GM21528 (cell line): Measurements from ENCODE around the gene FTCD.
"Not testable (repeated sequence)": the region's sequence is repeated elsewhere in the genome, so short reads cannot be mapped to it uniquely, and the experiment has no call there.

ENCODE experiments used
- ATAC-seq: cut with Tn5 transposase; IDR thresholded peaks from one replicate; pipeline ENCODE4 v1.9.1; 2021; ENCODE audit warnings: mild to moderate bottlenecking, moderate library complexity; ENCODE audit not compliant: unreplicated experiment, low FRiP score

FTCD gene

DNA sequence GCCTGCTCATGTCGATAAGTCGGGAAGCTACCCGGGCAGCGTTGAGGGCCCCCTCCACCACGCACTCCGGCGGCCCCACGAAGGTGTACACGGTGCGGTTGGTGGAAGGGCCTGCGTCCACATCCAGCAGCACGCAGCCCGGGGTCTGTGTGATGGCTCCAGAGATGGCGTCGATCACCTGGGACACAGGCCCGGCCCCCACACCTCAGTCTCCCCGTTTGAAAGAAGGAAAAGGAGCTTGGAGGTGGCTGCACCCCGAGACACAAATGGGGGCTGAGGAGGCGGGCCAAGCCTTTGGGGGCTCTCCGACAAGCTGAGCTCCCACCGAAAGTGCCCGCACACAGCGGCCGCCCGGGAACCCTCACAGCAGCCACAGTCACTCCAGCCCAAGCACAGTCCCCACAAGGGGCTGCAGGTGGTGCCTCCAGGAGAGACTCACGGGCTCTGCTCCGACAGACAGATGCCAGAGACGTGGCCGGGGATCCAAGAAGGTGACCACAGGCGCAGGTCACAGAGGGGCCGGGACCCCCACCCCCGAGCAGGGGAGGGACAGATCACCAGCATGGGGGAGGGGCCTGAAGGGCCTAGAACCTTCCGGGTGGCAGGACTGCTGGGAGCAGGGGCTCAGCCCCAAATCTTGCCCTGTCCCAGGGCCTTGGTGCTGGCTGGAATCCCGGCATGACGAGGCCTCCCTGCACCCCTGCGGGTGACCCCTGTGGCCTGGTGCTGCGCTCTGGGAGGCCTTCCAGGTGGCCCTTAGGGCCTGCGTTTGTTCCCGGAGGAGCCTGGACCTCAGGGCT, 1.0 kb downstream of the FTCD start:
- no peak for ATAC-seq

DNA sequence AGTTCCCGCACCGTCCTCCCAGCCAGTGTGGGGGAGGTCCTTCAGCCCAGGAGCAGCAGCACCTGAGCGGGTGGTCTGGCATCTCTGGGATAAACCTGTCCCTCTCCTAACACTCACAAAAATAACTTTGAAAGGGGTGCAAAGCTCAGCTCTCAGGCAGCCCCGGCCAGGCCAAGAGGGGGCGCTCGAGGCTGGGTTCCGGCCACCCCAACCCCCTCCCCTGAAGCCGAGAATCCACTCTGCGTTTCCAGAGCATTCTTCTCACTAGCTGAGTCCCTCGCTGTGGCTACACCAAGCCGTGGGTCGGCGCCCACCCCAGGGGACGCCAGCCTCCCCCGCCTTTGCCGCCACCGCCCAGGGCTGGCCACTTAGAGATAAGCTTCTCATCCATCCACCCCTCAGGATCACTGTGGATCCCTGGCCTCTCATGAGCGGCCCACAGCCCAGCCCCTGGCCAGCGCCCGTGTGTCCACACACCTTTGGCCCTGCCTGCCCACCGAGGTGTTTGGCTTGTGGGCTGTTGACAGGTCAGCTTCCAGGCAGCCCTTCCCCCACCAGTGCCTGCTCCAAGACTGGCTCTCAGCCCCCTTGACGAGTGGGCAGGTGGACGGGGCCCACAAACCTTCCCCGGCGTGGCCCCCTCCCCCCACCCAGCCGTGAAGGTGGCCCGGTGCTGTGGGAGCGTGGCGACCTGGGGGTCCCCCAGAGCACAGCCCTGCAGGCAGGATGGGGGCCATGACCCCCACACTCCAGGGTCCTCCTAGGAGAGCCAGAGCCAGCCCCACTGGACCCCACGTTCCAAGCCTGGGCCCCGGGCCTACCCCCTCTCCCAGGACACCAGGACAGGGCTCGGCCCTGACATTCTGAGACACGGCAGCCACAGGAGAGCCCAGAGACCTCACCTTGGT, 1.9 kb downstream of the FTCD start:
- no peak for ATAC-seq

DNA sequence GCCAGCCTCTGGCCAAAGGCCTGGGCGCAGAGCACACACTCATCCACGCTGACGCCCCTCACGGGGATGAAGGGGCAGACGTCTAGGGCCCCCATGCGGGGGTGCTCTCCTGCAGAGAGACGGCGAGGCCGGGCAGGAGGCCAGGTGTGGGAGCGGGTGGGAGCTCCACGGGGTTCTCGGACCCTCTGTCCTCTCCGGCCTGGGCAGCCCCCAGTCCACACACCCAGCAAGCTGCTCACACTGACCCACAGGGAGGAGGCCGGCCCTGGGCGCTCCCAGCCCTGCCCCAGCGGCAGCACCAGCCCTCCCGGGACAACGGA, 2.5 kb downstream of the FTCD start:
- ATAC-seq, result no peak

- ATAC-seq, result no peak
These were observed 3.1 kb downstream of the FTCD start for GRCh38 chr21:46151989-46152926.

DNA sequence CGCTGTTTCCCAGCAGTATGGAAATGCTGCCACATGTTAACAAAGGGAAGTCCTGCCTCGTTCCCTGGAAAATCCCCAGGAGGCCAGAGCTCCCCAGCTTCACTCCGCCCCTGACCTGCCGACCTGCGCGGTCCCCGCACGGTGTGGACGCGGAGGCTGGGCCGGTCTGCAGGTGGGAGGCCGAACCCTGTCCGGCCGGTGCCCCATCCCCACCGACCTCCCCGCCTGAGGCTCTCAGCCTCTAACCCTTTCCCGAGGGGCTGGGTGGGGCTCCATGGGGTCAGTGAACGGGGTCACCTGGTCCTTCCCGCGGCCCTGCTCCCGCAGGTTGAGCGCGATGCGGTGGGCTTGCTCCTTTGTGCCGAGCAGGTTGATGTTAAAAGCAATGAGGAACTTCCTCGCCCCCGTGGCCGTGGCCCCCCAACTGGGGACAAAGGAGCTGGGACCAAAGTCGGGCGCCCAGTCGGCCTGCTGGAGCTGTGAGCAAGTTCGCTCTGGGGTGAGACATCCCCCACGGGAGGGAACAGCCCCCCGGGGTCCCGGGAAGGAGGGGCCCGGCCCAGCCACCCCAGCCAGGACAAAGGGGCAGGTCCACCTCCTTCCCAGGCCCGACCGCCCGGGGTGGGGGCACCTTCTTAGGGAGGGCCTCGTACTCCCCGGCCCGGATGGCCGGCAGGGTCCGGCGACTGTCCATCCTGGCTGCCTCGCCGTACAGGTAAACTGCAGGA, 4.0 kb downstream of the FTCD start:
- no peak for ATAC-seq

DNA sequence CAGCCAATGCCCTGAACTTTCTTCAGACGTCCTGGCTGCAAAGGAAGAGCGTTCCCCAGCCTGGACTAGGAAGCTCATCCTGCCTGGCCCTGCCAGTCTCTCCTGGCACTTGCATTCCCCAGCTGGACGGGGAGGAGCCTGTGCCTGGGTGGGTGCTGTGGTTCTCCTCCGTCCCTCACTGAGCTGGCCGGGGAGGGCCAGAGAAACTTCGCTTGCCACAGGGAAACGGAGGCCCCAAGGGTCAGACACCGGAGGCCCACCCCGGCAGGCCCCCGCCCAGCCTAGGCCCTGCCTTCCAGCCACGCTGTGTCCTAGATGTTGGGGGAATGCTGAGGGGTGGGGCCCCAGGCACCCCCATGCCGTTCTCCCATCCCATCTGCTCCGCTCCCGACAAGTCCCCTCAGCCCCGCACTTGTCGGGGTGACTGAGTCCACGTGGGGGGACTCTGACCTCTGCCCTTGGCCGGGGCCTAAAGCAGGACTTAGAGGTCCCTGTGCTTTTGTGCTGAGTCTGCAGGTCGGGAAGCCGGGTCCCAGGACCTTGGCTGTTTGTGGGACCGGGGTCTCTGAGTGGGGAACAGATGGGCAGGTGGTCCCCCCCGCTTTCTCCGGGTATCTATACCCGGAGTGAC, 4.8 kb downstream of the FTCD start:
- no peak for ATAC-seq

GRCh38 chr21:46150073-46150472, 5.3 kb downstream of the FTCD start:
- ATAC-seq, result no peak

- ATAC-seq, result no peak
These were observed 6.0 kb downstream of the FTCD start for GRCh38 chr21:46149205-46149901.

- ATAC-seq, result no peak
These were observed 7.3 kb downstream of the FTCD start for GRCh38 chr21:46148106-46148505.

DNA sequence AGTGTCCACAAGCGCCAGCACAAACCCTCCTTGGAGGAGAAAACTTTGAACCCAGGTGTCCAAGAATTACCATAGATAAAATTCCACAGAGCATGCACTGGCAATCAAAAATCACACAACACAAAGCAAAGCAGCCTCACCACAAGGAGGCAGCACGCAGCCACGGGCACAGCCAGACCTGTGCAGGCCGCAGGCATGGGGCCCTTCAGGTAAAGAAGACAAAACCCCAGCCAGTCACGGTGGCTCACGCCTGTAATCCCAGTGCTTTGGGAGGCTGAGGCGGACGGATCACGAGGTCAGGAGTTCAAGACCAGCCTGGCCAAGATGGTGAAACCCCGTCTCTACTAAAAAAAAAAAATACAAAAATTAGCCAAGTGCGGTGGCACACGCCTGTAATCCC, 8.0 kb downstream of the FTCD start:
- ATAC-seq, result not testable (repeated sequence)

- ATAC-seq, result no peak
These were observed 8.5 kb downstream of the FTCD start for GRCh38 chr21:46146856-46147255.

- no peak for ATAC-seq
These were observed 9.3 kb downstream of the FTCD start for GRCh38 chr21:46145840-46146691.

DNA sequence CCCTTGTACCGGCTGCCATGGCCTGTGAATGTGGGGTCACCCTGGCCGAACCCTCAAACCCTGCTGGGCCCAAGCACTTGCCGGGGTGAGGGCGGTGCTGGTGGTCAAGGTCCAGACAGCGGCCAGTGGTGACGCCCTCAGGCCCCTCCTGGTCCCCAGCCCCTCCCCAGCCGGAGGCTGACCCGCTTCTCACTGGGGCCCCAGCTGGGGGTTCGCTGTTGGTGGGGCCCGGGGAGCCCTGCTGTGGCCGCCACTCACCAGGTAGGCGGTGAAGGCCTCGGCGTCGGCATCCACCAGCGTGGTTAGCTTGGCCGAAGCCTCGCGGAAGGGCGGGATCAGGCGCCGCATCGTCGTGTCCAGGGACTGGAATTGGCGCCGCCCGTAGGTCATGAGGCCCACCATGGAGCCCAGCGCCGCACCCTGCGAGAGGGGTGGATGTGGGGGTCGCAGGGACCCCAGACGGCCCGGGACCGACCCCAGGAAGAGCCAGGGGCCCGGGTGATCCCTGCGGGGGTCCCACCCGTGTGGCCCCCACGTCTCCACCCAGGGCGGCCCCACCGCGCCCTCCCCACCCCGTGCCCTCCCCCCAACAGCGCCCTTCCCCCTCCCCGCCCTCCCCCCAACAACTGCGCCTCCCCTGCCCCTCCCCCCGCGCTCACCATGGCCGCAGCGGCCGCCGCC, 10.1 kb downstream of the FTCD start:
- ATAC-seq, result no peak

- no peak for ATAC-seq
These were observed 10.8 kb downstream of the FTCD start for GRCh38 chr21:46144464-46145070.

DNA sequence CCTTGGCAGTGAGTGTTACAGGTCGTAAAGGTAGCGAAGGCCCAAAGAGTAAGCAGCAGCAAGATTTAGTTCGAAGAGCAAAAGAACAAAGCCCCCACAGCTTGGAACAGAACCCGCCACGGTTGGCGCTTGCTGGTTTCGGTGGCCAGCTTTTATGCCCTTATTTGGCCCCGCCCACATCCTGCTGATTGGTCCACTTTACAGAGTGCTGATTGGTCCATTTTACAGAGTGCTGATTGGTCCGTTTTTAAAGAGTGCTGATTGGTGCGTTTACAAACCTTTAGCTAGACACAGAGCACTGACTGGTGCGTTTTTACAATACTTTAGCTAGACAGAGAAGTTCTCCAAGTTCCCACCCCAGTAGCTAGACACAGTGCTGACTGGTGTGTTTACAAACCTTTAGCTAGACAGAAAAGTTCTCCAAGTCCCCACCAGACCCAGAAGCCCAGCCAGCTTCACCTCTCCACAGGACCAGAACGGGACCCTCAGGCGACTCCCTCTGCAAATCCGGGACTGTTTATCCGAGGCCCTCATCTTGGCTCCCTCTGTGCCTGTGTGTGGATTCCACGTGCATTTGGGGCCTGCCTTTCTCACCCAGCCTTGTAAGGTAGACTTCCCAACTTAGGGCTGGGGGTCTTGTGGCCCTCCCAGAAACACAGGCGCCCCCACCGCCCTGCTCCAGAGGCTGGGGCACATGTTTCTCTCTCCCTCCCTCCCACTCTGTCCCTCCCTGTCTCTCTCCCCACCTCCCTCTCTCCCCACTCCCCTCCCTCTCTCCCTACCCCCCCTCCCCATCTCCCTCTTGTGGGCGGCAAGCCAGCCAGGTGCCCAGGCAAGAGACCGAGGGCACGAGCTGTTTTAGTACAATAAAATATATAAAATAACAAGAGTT, 12.6 kb downstream of the FTCD start:
- no peak for ATAC-seq
